HG02623 (cell line): Measurements from ENCODE around the gene G3BP2.
"Not testable (repeated sequence)": the region's sequence is repeated elsewhere in the genome, so short reads cannot be mapped to it uniquely, and the experiment has no call there.

Source experiments
- ATAC-seq: cut with Tn5 transposase; IDR thresholded peaks from one replicate; pipeline ENCODE4 v1.9.1; 2021; ENCODE audit warnings: moderate library complexity; ENCODE audit not compliant: unreplicated experiment

Gene G3BP2

DNA sequence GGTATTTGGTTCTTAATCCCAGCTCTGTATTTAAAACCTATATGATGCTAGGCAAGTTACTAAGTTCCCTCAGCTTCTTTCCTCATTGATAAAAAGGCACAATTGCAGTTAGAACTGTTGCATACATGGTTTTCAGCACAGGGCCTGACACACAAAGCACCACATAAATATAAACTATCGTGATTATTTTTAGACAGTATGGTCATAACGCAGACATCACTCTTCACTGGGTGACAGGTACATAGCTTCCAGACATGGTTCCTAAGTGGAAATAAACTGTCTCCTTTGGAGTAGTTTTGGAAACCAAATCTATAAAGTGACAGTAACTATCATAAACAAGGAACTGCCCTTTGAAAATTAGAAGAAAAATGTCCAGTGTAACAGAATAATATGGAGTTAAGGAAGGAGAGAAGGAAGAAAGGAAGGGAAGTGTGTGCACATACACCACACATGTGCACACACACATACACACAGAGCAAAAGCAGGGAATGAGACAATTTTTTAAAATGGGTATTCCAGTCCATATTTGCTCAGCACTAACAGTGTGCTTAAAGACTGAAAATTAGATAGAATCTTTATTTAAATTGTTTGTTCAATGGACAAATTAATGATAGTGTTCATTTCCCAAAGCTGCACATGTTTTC lies 12.5 kb upstream of the G3BP2 start:
- ATAC-seq, result no peak

DNA sequence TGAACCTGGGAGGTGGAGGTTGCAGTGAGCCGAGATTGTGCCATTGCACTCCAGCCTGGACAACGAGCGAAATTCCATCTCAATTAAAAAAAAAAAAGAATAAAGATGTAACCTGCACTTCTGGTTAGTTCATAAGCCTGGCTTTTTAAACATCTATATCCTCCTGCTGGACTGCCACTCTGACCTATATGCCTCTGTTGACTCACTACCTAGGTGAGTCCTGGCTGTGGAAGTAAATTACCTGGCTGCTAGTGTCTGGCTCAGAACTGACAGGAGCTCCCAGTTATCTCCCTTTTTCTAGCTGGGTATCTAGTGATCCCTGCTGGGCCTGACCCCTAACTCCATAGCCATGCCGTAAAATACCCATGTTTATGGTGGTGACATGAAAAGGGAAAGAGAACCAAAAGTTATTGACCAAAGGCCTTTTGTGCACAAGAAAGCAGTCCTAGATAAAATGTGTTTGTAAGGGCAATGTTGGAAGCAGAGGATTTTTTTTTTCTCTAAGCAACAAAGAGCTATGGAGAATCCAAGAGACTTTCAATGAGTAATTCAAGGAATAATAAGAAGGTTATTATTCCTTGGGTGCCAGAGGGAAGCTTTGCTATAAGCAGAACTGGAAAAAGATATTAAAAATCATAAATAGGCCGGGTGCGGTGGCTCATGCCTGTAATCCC lies 10.4 kb upstream of the G3BP2 start:
- ATAC-seq, result no peak

DNA sequence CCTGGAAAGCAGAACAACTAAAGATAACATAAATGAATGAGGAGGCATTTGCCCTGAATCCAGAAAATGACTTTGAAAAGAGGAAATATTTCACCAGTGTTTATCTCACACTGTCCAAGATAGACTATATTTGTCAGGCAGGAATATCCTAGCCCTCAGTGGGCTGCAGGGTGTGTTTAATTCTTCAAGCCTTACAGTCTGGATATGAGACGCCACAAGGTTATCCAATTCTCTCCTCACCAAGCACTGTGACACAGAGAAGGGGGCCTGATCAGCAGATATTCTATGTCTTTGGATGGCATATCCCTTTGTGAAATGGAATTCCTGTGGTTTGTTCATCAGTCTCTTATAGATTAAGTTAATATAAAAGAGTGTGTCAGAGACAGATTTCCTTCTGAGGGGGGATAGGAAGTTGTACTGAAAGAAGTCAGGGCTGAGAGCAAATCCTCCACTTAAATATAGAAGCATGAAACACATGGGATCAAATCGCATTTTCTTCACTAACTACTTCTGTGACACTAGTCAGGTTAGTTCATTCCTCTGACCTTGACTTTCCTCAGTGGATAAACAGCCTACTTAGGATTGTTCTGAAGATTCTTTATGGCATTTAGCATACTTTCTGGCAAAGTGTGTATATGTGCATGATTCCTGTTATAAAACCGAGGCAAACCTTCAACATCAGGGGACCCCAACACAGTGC lies 6.8 kb upstream of the G3BP2 start:
- ATAC-seq, result no peak

DNA sequence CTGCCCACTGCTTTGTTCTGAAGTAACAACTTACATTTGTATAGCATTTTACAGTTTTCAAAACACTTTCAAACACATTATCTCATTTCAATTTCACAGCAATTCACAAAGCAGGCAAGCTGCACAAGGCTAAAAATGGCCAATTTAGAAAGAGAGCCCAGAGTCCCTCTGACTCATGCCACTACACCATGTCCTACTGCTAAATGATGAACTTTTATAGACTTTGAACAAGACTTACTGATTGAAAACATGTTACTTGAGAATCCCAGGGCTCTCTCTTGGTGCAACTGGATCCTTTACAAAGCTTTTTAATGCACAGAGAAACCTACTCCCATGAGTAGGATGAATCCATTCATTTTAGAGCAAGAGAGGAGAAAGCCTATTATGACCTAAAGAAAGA lies 5.8 kb upstream of the G3BP2 start:
- no peak for ATAC-seq

DNA sequence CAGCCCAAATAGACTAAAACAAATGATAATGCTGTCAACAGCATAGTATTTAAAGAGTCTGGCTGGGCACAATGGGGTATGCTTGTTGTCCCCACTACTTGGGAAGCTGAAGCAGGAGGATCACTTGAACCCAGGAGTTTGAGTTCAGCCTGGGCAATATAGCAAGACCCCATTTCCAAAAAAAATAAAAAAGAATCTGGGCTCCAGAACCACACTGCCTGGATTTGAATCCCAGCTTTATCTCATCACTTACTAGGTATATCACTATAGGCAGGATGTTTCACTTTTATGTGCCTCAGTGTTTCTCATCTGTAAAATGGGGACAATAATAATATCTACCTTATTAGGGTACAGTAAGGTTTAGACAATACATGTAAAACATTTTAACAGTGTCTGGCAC lies 5.3 kb upstream of the G3BP2 start:
- ATAC-seq, result no peak

DNA sequence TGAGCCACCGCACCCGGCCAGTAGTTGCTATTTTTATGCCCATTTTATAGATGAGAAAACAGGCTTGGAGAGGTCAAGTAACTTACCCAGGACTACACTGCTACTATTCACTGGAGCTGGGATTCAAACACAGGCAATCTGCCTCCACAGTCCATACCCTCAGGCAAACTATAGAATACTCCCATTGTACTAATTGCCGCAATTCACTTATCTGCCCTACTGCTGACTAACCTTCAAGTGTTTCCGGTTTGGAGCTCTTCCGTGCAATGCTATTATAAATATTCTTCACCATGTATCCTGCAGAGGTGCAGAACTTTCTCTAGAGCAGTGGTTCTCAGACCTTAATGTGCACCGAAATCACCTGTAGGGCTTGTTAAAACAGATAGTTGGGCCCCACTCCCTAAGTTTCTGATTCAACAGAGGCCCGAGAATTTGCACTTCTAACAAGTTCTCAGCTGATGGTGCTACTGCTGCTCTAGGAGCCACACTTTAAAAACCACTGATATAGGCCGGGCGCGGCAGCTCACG lies 1.9 kb upstream of the G3BP2 start:
- ATAC-seq, result no peak

DNA sequence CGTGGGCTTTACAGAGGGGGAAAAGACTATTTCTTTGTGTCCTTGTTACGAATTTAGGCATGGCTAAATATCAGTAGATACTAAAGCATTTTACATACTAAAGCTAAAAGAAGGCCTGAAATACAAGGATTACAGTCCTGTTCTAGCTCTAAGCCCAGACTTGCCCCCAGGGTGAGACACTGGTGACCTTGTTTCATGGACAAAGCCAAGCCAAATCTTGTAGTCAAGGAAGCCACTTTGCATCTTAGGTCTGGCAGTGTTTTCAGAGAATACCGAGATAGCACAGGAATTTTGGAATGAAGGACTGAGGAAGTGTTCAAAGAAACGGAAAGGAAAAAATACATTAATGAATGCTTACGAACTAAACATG lies 733 bp upstream of the G3BP2 start:
- ATAC-seq, result no peak

DNA sequence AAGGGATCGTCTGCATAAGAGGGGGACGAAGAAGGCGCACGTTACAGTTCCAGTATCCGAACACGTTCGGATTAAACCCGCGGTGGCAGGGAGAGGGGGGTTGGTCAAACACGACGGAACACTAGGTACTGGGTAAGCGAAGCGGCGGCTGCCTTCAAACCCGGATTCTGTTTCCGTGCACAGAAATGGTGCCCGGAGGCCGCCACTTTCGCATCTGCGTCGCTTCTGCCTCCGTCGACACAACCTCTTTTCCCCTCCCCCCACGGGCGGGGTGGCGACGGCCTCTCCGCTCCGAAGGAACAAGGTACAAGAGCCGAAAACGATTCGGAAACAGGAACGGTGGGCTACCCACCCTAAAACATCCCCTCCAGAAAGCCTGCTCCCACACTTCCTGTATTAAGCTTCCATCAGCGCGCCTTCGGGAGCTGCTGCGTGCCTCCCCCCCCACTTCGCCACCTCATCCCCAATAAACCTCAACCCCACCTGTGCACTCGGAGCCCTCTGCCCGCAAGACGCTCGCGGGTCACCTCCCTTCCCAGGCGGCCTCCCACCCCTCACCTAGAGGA lies 667 bp downstream of the G3BP2 start:
- peak; percentile 14 for ATAC-seq

DNA sequence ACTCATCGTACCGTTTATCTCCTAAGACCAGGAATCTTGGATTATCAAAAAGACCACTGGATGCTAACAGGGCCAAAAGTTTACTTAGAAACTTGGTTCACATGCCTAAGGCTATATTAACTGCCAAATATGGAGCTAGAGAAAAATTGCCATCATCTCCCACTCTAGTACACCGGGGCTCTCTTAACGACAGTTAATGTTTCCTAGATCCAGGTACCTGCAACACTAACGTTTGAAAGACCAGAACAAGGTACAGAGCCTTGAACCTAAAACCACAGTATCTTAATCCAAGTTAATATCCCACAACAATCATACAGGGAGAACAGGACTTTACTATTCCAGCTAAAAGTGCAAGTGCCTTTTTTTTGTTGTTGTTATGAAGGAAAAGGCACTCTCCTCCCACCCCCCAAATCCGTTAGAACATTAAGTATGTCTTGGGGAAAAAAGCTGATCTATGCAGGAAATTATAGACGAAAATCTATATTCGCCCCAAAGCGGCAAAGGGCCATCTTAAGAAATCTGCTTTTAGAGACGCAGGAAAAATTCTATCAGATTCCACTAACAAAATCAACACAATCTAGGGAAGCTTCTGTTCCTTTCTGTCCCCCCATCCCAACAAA lies 1.3 kb downstream of the G3BP2 start:
- no peak for ATAC-seq

DNA sequence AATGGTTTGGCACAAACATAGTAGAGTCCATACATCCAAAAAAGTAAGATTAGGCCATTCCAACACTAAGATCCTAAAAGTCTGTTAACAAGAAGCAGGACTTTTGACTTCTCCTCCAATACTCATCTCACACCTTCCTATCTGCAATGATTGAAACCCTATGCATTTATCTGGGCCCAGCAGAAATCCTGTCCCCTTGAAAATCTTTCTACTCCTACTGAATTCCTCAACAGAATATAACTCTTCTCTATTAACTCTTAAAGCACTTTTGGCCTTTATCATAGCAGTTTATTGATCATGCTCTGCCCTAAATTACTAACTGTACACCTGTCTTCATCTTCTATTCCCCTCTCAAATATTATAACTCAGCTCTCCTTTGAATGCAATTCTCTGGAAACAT lies 4.6 kb downstream of the G3BP2 start:
- no peak for ATAC-seq

DNA sequence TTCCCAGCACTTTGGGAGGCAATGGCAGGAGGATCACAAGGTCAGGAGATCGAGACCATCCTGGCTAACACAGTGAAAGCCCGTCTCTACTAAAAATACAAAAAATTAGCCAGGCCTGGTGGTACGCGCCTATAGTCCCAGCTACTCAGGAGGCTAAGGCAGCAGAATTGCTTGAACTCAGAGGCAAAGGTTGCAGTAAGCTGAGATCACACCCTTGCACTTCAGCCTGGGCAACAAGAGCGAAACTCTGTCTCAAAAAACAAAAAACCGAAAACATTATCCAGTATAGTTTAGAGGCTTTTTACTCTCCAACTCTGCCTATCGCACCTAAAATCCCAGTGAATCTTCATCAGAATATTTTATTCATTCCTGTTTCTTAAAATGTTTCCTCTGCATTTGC lies 5.6 kb downstream of the G3BP2 start:
- ATAC-seq, result not testable (repeated sequence)

DNA sequence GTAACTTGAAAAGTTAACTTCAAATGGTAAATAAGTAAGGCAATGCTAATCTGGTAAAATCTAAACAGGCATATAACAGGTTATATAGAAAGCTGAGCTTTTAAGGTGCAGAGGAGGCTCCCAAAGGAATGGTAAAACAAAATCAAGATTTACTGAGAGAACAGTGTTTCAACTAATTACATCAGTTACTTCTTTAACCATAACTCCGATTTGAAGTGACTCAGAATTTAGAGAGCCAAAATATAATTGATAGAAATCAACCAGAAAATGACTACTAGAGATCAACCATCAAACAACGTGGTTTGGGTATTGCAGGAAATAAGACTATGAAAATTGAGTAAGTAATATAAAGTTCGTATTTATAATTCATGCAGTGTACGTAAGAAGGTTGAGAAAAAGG lies 6.9 kb downstream of the G3BP2 start:
- ATAC-seq, result no peak

DNA sequence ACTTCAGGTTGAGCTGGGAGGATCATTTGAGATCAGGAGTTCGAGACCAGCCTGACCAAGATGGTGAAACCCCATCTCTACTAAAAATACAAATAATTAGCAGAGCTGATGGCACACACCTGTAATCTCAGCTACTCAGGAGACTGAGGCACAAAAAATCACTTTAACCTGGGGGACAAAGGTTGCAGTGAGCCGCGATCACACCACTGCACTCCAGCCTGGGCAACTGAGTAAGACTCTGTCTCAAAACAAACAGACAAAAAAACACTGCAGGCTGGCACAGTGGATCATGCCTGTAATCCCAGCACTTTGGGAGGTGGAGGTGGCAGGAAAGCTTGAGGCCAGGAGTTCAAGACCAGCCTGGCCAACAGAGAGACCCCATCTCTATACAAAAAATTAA lies 8.6 kb downstream of the G3BP2 start:
- ATAC-seq, result not testable (repeated sequence)

DNA sequence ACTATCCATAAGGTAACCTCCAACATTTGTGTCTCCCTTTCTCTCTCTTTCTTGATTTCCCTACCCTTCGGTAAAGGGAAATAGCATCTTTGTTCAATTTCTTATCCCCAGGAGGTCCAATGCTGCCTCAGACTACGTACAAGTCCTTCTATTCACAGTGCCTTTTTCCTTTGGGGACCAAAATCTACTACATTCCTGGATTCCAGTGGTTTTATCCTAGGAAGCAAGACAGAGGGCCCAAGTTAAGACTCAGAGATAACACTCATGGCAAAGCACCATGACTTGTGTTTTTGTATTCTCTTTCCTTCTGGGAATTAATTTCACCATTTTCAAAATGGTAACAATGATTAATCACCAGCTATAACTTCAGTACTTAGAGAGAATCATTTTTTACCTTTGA lies 10.6 kb downstream of the G3BP2 start:
- ATAC-seq, result no peak

DNA sequence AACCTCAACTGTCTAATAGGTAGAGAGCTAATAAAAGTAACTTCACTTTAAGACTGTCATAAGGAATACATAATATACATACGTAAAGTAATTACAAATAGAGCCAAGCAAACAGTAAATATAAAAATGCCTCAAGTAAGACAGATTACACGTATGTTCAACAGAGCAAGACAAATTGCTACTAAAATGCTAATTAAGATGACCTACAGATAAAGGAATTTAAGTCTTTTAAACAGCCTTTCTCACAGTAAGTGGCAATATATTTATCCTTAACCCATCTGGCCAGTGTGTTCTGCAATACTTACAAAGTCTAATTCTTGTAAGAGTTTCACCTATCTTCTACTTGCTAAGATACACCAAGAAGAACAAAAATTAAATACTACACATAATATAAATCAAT lies 12.7 kb downstream of the G3BP2 start:
- no peak for ATAC-seq

DNA sequence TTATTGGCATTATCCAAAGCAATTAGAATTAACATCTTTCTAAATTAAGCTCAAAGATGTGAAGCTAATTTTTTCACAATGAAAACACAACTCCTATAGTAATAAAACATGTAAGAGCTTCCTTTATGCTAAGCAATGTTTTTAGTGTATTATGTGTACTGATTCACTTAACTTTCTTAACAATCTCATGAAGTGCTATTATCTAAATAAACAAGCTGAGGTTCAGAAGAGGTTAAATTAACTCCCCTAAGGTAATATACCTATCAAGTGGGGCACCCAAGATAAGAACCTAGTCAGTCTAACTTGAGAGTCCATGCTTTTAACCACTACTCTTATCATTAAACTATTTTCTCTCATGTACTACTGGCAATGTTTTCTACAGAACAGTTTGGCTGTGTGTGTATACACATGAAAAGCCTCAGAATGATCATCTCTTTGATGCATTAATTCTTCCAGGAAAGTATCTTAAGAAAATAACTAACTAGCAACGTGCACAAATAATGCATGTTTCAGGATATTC lies 13.6 kb downstream of the G3BP2 start:
- no peak for ATAC-seq

DNA sequence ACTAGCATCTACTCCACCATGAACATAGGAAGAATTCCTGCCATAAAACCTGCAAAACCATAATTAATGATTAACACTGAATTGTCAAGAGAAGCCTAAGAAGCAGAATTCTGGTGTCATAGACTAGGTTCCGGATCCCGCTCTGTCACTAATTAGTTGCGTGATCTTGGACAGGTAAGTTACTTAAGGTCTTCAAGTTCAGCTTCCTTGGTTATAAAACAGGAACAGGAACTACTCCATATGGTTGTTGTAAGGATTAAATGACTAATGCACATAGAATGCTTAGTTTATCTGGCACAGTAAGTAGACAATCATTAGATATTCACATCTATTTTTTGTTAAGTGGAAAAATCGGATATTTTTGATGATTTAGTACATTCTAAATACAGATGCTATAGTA lies 14.3 kb downstream of the G3BP2 start:
- ATAC-seq, result no peak

DNA sequence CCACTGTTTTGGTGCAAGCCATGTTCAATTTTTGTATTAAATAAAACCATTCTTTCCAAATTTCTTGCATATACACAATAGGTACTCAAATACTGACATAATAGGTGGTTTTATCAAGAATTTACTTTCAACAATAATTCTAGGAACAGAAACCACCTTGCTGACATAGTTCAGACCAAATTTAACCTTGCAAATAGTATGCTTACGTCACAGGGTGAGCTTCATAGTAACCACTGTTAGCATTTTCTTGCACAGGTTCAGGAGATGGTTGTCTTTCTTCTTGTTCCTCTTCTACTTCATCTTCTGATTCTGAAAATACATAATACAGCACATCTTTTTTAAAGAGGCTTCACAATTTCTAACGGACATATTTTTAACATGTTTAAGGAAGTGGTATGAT lies 17.6 kb downstream of the G3BP2 start:
- peak; percentile 54 for ATAC-seq

DNA sequence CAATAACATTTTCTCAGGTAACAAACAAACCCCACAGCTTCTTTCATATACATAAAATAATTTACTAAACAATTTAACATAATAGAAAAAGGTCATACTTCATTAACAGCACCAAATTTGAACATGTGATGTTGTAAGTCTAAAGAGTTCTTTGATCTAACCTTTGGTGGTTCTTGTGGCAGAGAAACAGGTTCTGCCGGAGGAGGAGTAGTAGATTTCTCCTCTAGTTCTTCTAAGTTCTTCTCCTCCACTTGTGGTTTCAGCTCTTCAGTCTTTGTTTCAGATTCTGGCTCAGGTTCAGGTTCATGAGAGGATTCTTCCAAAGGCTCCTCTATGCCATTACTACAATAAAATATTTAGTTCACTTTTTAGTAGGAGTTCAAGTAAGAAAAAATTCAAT lies 18.3 kb downstream of the G3BP2 start:
- ATAC-seq, result no peak

DNA sequence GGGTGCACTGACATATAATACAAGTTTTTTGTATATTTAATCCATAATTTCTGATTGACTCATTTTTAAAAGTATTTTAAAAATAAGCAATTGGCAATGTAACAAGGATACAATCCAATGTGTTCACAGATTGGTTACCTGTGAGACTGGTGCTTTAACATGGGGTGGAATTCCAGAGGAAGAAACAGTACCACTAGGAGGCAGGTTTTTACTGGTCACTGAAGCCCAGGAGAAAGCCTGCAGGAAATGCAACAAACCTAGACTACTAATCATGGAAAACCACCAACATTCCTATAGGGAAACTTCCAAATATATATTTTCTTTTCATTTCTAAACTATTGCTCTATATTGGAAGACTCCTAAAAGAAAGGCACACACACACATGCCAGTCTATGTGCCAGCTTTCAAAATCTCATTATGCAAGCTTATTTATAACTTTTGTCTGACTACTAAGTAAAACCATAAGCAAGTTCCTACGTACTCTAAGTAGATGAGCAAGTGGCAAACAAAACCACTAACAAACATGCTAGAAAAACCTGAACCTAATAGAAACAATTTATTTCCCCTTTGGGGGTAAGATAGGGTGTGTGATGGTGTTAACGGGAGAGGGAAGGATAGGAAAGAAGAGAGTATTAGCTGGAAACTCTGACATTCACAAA lies 19.2 kb downstream of the G3BP2 start:
- ATAC-seq, result no peak

DNA sequence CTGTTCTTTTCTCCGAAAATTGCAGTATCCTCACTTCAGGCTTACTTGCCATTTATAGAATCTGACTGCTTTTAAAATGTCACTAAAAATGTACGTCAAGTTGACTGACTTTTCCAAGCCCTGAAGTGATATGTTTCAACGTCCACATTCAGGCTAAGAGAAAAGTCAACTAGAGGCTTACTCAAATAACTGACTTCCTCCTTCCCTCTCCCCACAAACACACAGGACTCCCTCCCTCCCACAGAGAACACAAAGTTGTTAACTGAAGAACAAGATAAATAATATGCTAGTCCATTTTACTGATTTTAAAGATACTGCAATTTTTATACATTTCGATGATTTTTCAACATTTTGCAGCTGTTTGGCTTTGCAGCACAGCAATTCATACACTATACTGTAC lies 29.1 kb downstream of the G3BP2 start:
- no peak for ATAC-seq
